Mucosa of stomach (tissue), 1 donor: ENCODE data around the gene NKTR.

ENCODE experiments used
- H3K27me3 ChIP-seq: one replicate; pipeline ENCODE4 v1.7.0; 2013; ENCODE audit warnings: mild to moderate bottlenecking, low read length; ENCODE audit not compliant: control insufficient read depth, insufficient read depth
- H3K36me3 ChIP-seq: one replicate; pipeline ENCODE4 v1.7.0; 2013; ENCODE audit warnings: low read length; ENCODE audit not compliant: control insufficient read depth, insufficient read depth
- H3K4me1 ChIP-seq: one replicate; pipeline ENCODE4 v1.7.0; 2013; ENCODE audit warnings: mild to moderate bottlenecking, low read length; ENCODE audit not compliant: control insufficient read depth, insufficient read depth
- H3K4me3 ChIP-seq: one replicate; pipeline ENCODE4 v1.7.0; 2013; ENCODE audit warnings: low read length
- H3K9ac ChIP-seq: one replicate; pipeline ENCODE4 v1.7.0; 2013; ENCODE audit warnings: mild to moderate bottlenecking, low read length, moderate library complexity
- H3K9me3 ChIP-seq: one replicate; pipeline ENCODE4 v1.7.0; 2013; ENCODE audit warnings: mild to moderate bottlenecking, low read length, moderate library complexity; ENCODE audit not compliant: control insufficient read depth
- donor health status: Pancreatic carcinoma.

NKTR gene

GRCh38 chr3:42661593-42662022 lies 61.1 kb downstream of the NKTR start:
- Histone ChIP-seq H3K27me3 (no peaks in the 10 kb centered on the region), H3K9me3 (no peaks in the 10 kb centered on the region), H3K9ac (no peak overlapping the region), H3K4me1 (no peaks in the 10 kb centered on the region), H3K36me3 (no peaks in the 10 kb centered on the region), H3K4me3 (no peak overlapping the region)

- H3K27me3 ChIP-seq: peaks cover 1% of the 10 kb centered on the region
- no peaks in the 10 kb centered on the region for H3K4me1 ChIP-seq
- no peak overlapping the region for H3K4me3 ChIP-seq
- no peak overlapping the region for H3K9ac ChIP-seq
- no peaks in the 10 kb centered on the region for H3K9me3 ChIP-seq
- no peaks in the 10 kb centered on the region for H3K36me3 ChIP-seq
Observed at GRCh38 chr3:42662037-42662812, 61.7 kb downstream of the NKTR start.

GRCh38 chr3:42662813-42663535 lies 62.5 kb downstream of the NKTR start:
- no peaks in the 10 kb centered on the region for H3K9me3 ChIP-seq
- H3K4me1 ChIP-seq: no peaks in the 10 kb centered on the region
- no peak overlapping the region for H3K9ac ChIP-seq
- H3K4me3 ChIP-seq: no peak overlapping the region
- H3K36me3 ChIP-seq: no peaks in the 10 kb centered on the region
- peaks cover 3% of the 10 kb centered on the region for H3K27me3 ChIP-seq

GRCh38 chr3:42663581-42664437 lies 63.3 kb downstream of the NKTR start:
- no peak overlapping the region for H3K4me3 ChIP-seq
- peaks cover 3% of the 10 kb centered on the region for H3K27me3 ChIP-seq
- H3K9ac ChIP-seq: no peak overlapping the region
- H3K36me3 ChIP-seq: no peaks in the 10 kb centered on the region
- no peaks in the 10 kb centered on the region for H3K9me3 ChIP-seq
- H3K4me1 ChIP-seq: no peaks in the 10 kb centered on the region

GRCh38 chr3:42664438-42664803 lies 63.9 kb downstream of the NKTR start:
- Histone ChIP-seq H3K27me3 (peaks cover 3% of the 10 kb centered on the region), H3K36me3 (no peaks in the 10 kb centered on the region), H3K4me1 (no peaks in the 10 kb centered on the region), H3K9me3 (no peaks in the 10 kb centered on the region), H3K4me3 (no peak overlapping the region), H3K9ac (no peak overlapping the region)

- Histone ChIP-seq H3K9ac (no peak overlapping the region), H3K9me3 (no peaks in the 10 kb centered on the region), H3K4me3 (no peak overlapping the region), H3K36me3 (no peaks in the 10 kb centered on the region), H3K4me1 (no peaks in the 10 kb centered on the region), H3K27me3 (peaks cover 3% of the 10 kb centered on the region)
Observed at GRCh38 chr3:42665050-42665878, 64.8 kb downstream of the NKTR start.

- H3K9ac ChIP-seq: no peak overlapping the region
- H3K4me3 ChIP-seq: no peak overlapping the region
- no peaks in the 10 kb centered on the region for H3K9me3 ChIP-seq
- H3K27me3 ChIP-seq: peaks cover 3% of the 10 kb centered on the region
- no peaks in the 10 kb centered on the region for H3K36me3 ChIP-seq
- H3K4me1 ChIP-seq: no peaks in the 10 kb centered on the region
Observed at GRCh38 chr3:42666022-42666421, 65.5 kb downstream of the NKTR start.

GRCh38 chr3:42666577-42666998 lies 66.1 kb downstream of the NKTR start:
- Histone ChIP-seq H3K9ac (no peak overlapping the region), H3K36me3 (no peaks in the 10 kb centered on the region), H3K27me3 (peaks cover 3% of the 10 kb centered on the region), H3K4me3 (no peak overlapping the region), H3K4me1 (no peaks in the 10 kb centered on the region), H3K9me3 (no peaks in the 10 kb centered on the region)

- Histone ChIP-seq H3K36me3 (no peaks in the 10 kb centered on the region), H3K9me3 (no peaks in the 10 kb centered on the region), H3K9ac (no peak overlapping the region), H3K27me3 (peaks cover 3% of the 10 kb centered on the region), H3K4me1 (no peaks in the 10 kb centered on the region), H3K4me3 (no peak overlapping the region)
Observed at GRCh38 chr3:42667096-42667522, 66.6 kb downstream of the NKTR start.

GRCh38 chr3:42667523-42668412 lies 67.3 kb downstream of the NKTR start:
- Histone ChIP-seq H3K9ac (no peak overlapping the region), H3K27me3 (peaks cover 3% of the 10 kb centered on the region), H3K9me3 (no peaks in the 10 kb centered on the region), H3K36me3 (no peaks in the 10 kb centered on the region), H3K4me1 (no peaks in the 10 kb centered on the region), H3K4me3 (no peak overlapping the region)

GRCh38 chr3:42668413-42668760 lies 67.9 kb downstream of the NKTR start:
- H3K36me3 ChIP-seq: no peaks in the 10 kb centered on the region
- peaks cover 3% of the 10 kb centered on the region for H3K27me3 ChIP-seq
- no peaks in the 10 kb centered on the region for H3K9me3 ChIP-seq
- no peak overlapping the region for H3K4me3 ChIP-seq
- H3K4me1 ChIP-seq: no peaks in the 10 kb centered on the region
- no peak overlapping the region for H3K9ac ChIP-seq
